Epithelial cell of proximal tubule (primary cell): ENCODE data around the gene ITSN1. TPM values are rescaled to one million over a fixed set of nuclear protein-coding genes. Genes with fewer than 3 reads are reported as not detected.

Source experiments
- DNase-seq: peaks from one replicate; pipeline ENCODE4 v3.0.0-alpha.2; 2011; ENCODE audit warnings: low read depth
- H3K4me3 ChIP-seq: 2 replicates; pipeline ENCODE4 v1.5.1; 2011; ENCODE audit warnings: low read depth, mild to moderate bottlenecking, low read length
- CTCF ChIP-seq: conservative IDR thresholded peaks from 2 replicates; pipeline ENCODE4 v1.5.1; 2012; ENCODE audit warnings: low read depth, mild to moderate bottlenecking, low read length
- total RNA-seq: library from RNA; depleted of rRNA; stranded (reverse); fragments of >200 nt; gene quantifications from 2 replicates; pipeline ENCODE4 v1.2.3, GENCODE V29; 2015

The ITSN1 gene
- total RNA-seq, 1 donor from 2014 or later, result 24.5 TPM

GRCh38 chr21:33821503-33822322, 179.4 kb downstream of the ITSN1 start:
- H3K4me3 ChIP-seq, result no peak overlapping the region
- no peak for TF ChIP-seq CTCF
- DNase-seq, result no peak

GRCh38 chr21:33824156-33824941, 182.0 kb downstream of the ITSN1 start:
- TF ChIP-seq CTCF, result peak; percentile 62
- H3K4me3 ChIP-seq, result peak overlapping the region; percentile 17
- no peak for DNase-seq

- TF ChIP-seq CTCF, result no peak
- no peak overlapping the region for H3K4me3 ChIP-seq
- no peak for DNase-seq
Observed at GRCh38 chr21:33825419-33825818, 183.1 kb downstream of the ITSN1 start.

GRCh38 chr21:33825915-33826314, 183.6 kb downstream of the ITSN1 start:
- DNase-seq, result no peak
- TF ChIP-seq CTCF, result no peak

GRCh38 chr21:33828083-33828482, 185.8 kb downstream of the ITSN1 start:
- no peak overlapping the region for H3K4me3 ChIP-seq
- no peak for TF ChIP-seq CTCF
- DNase-seq, result no peak

More at GRCh38 chr21:33825915-33826314, 183.6 kb downstream of the ITSN1 start:
- H3K4me3 ChIP-seq, result no peak overlapping the region

- DNase-seq, result no peak
- TF ChIP-seq CTCF, result no peak
- no peak overlapping the region for H3K4me3 ChIP-seq
Observed at GRCh38 chr21:33828577-33828976, 186.3 kb downstream of the ITSN1 start.
